ENCODE data around the gene NCF2. TPM values are rescaled to one million over a fixed set of nuclear protein-coding genes. Genes with fewer than 3 reads are reported as not detected.

NCF2 gene
- total RNA-seq, 2 donors from 2014 or later = 0.55 TPM; not detected in 1

DNA sequence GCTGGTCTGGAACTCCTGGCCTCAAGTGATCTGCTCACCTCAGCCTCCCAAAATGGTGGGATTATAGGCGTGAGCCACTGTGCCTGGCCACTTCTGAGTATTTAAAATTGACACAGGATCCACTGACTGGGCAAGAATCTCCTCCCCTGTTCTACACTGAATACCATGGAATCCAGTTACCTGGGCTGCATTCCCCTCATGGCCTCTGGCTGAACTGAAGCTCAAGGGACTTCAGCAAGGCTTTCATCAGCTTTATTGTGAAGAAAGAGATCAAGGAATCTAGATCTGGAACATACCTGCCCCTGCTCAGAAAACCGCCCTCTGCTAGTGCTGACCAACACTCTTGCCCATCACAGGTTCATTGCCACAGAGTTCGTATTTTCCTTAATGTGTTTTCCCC lies 20.5 kb downstream of the NCF2 start:
- TF ChIP-seq, protein P1, sequence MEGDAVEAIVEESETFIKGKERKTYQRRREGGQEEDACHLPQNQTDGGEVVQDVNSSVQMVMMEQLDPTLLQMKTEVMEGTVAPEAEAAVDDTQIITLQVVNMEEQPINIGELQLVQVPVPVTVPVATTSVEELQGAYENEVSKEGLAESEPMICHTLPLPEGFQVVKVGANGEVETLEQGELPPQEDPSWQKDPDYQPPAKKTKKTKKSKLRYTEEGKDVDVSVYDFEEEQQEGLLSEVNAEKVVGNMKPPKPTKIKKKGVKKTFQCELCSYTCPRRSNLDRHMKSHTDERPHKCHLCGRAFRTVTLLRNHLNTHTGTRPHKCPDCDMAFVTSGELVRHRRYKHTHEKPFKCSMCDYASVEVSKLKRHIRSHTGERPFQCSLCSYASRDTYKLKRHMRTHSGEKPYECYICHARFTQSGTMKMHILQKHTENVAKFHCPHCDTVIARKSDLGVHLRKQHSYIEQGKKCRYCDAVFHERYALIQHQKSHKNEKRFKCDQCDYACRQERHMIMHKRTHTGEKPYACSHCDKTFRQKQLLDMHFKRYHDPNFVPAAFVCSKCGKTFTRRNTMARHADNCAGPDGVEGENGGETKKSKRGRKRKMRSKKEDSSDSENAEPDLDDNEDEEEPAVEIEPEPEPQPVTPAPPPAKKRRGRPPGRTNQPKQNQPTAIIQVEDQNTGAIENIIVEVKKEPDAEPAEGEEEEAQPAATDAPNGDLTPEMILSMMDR (conservative IDR thresholded peaks at IDR 0.05) = no peak
- Mint-ChIP-seq H3K4me3 (no peak overlapping the region), H3K27ac (no peak overlapping the region), H3K27me3 (ENCODE audit: insufficient read depth) (no peaks in the 10 kb centered on the region), H3K4me1 (peaks cover 5% of the 10 kb centered on the region), H3K36me3 (ENCODE audit: low read depth) (no peaks in the 10 kb centered on the region), H3K9me3 (no peaks in the 10 kb centered on the region)
- Histone ChIP-seq H3K27ac (ENCODE audit: low read depth, low read length) (no peak overlapping the region), H3K4me3 (ENCODE audit: low read length) (no peak overlapping the region), H3K27me3 (ENCODE audit: control insufficient read depth, insufficient read depth, low read length, poor library complexity, severe bottlenecking) (no peaks in the 10 kb centered on the region), H3K4me1 (ENCODE audit: control insufficient read depth, insufficient read depth, low read length) (no peaks in the 10 kb centered on the region), H3K9ac (ENCODE audit: extremely low read depth, low read length, poor library complexity, severe bottlenecking) (no peak overlapping the region), H3K36me3 (ENCODE audit: control insufficient read depth, insufficient read depth, low read length) (no peaks in the 10 kb centered on the region), H3K9me3 (ENCODE audit: control insufficient read depth, low read length) (no peaks in the 10 kb centered on the region)
- peak; percentile 38 for DNase-seq
- 83 to 90% methylated on average over 3 of the region's 3 CpGs for WGBS, 2 experiments (ENCODE audit: insufficient coverage in 1 of 2, insufficient read length in 1 of 2)

DNA sequence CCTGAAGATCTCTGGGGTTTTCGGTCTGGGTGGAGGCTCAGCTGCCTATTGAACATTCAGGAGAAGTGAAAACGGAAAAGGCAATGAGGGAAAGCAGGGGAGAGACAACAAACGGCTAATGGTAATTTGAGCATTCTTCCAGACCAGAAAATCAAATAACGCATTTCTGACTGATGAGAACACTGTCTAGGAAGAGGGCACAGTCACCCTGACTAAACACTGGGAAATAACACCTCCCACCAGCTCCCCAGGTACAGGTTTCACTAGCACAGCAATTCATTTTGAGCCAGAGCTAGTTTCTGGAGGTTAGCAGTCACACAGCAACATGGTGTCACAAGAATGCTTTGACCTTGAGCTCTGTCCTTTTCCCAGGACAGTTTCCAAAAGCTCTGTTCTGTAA lies 21.1 kb downstream of the NCF2 start:
- Histone ChIP-seq H3K4me1 (ENCODE audit: control insufficient read depth, insufficient read depth, low read length) (no peaks in the 10 kb centered on the region), H3K27ac (ENCODE audit: low read depth, low read length) (no peak overlapping the region), H3K27me3 (ENCODE audit: control insufficient read depth, insufficient read depth, low read length, poor library complexity, severe bottlenecking) (no peaks in the 10 kb centered on the region), H3K36me3 (ENCODE audit: control insufficient read depth, insufficient read depth, low read length) (no peaks in the 10 kb centered on the region), H3K9me3 (ENCODE audit: control insufficient read depth, low read length) (no peaks in the 10 kb centered on the region), H3K9ac (ENCODE audit: extremely low read depth, low read length, poor library complexity, severe bottlenecking) (no peak overlapping the region), H3K4me3 (ENCODE audit: low read length) (no peak overlapping the region)
- 91% methylated on average over 4 of the region's 4 CpGs for WGBS, 2 experiments (ENCODE audit: insufficient coverage in 1 of 2, insufficient read length in 1 of 2)
- H3K4me1 Mint-ChIP-seq = peaks cover 5% of the 10 kb centered on the region
- H3K4me3 Mint-ChIP-seq = no peak overlapping the region
- no peaks in the 10 kb centered on the region for H3K9me3 Mint-ChIP-seq
- no peaks in the 10 kb centered on the region for H3K27me3 Mint-ChIP-seq (ENCODE audit: insufficient read depth)
- DNase-seq = peak; percentile 32
- no peaks in the 10 kb centered on the region for H3K36me3 Mint-ChIP-seq (ENCODE audit: low read depth)
- no peak overlapping the region for H3K27ac Mint-ChIP-seq
- TF ChIP-seq, protein P1 (conservative IDR thresholded peaks at IDR 0.05) = no peak

DNA sequence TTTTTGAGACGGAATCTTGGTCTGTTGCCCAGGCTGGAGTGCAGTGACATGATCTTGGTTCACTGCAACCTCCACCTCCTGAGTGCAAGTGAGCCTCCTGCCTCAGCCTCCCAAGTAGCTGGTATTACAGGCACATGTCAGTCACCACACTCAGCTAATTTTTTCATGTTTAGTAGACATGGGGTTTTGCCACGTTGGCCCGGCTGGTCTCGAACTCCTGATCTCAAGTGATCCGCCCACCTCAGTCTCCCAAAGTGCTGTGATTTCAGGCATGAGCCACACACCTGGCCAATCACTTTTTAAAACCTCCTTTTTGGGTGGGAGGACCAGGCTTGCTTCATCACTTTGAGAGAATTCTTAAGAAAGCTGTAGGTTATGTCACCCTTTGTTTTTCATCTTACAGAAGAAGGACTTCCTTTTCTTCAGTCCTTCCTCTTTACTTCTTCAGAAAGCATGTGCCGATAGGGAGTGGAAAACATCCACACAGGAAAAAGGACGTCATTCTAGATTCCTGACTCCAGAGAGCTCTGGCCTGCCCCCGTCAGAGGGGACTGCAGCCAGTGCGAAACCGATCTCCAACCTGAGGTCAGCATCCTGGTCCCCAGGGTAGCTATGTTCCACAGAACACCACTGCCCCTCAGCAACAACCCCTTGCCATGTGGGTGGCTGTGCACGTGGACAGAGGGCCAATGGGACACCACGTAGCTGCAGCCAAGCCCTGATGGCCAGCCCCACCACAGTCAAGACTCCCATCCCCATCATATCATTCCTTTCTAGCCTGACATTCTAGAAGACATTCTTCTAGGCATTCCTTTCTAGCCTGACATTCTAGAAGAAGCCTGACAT lies 21.9 kb downstream of the NCF2 start:
- H3K36me3 Mint-ChIP-seq (ENCODE audit: low read depth) = no peaks in the 10 kb centered on the region
- TF ChIP-seq, protein P1 (conservative IDR thresholded peaks at IDR 0.05) = no peak
- no peaks in the 10 kb centered on the region for H3K9me3 Mint-ChIP-seq
- H3K9ac ChIP-seq (ENCODE audit: extremely low read depth, low read length, poor library complexity, severe bottlenecking) = no peak overlapping the region
- no peaks in the 10 kb centered on the region for H3K4me1 ChIP-seq (ENCODE audit: control insufficient read depth, insufficient read depth, low read length)
- no peaks in the 10 kb centered on the region for H3K27me3 Mint-ChIP-seq (ENCODE audit: insufficient read depth)
- no peaks in the 10 kb centered on the region for H3K36me3 ChIP-seq (ENCODE audit: control insufficient read depth, insufficient read depth, low read length)
- H3K27ac ChIP-seq (ENCODE audit: low read depth, low read length) = no peak overlapping the region
- WGBS, 2 experiments (ENCODE audit: insufficient coverage in 1 of 2, insufficient read length in 1 of 2) = 91 to 97% methylated on average over 7 to 12 of the region's 12 CpGs
- H3K27ac Mint-ChIP-seq = no peak overlapping the region
- H3K4me1 Mint-ChIP-seq = peaks cover 5% of the 10 kb centered on the region
- DNase-seq = peak; percentile 44
- no peaks in the 10 kb centered on the region for H3K27me3 ChIP-seq (ENCODE audit: control insufficient read depth, insufficient read depth, low read length, poor library complexity, severe bottlenecking)
- H3K9me3 ChIP-seq (ENCODE audit: control insufficient read depth, low read length) = no peaks in the 10 kb centered on the region
- H3K4me3 ChIP-seq (ENCODE audit: low read length) = no peak overlapping the region
- no peak overlapping the region for H3K4me3 Mint-ChIP-seq
